ENCODE results near the gene SEPTIN2. TPM values are rescaled to one million over a fixed set of nuclear protein-coding genes. Genes with fewer than 3 reads are reported as not detected.

The SEPTIN2 gene
- total RNA-seq, 1 donor from 2014 or later = 466 TPM

- Mint-ChIP-seq H3K9me3 (no peaks in the 10 kb centered on the region), H3K27me3 (ENCODE audit: low read depth) (no peaks in the 10 kb centered on the region), H3K4me3 (no peak overlapping the region)
These were observed 84.5 kb downstream of the SEPTIN2 start for GRCh38 chr2:241399941-241400922.

More at GRCh38 chr2:241399941-241400922, 84.5 kb downstream of the SEPTIN2 start:
- no peaks in the 10 kb centered on the region for H3K4me1 Mint-ChIP-seq
- no peak for DNase-seq (ENCODE audit: low read depth, low spot score)
- H3K36me3 Mint-ChIP-seq (ENCODE audit: low read depth) = peaks cover 5% of the 10 kb centered on the region
- no peak for TF ChIP-seq CTCF (conservative IDR thresholded peaks at IDR 0.05)
- H3K27ac Mint-ChIP-seq (ENCODE audit: unreplicated experiment) = no peak overlapping the region

Other genes with a start within 250 kb of the SEPTIN2 start
- 43.7 and 46.2 TPM in 2 replicates for gene MTERF4, start 213.6 kb upstream of the SEPTIN2 start, total RNA-seq
- 64.2 and 71.3 TPM in 2 replicates for gene PASK, start 166.5 kb upstream of the SEPTIN2 start, total RNA-seq
- 53.2 and 59.0 TPM in 2 replicates for gene PPP1R7, start 165.5 kb upstream of the SEPTIN2 start, total RNA-seq
- gene ANO7, start 127.2 kb upstream of the SEPTIN2 start, total RNA-seq = 3.2 TPM in 2 replicates
- 320 and 333 TPM in 2 replicates for gene HDLBP, start 253 bp upstream of the SEPTIN2 start, total RNA-seq
- 34.4 and 36.1 TPM in 2 replicates for gene FARP2, start 40.4 kb downstream of the SEPTIN2 start, total RNA-seq
- 215 and 223 TPM in 2 replicates for gene STK25, start 192.7 kb downstream of the SEPTIN2 start, total RNA-seq
- gene BOK, start 242.8 kb downstream of the SEPTIN2 start, total RNA-seq = 6.9 and 8.7 TPM in 2 replicates

All from neural crest cell (in vitro differentiated cells).